Measurements from ENCODE around the gene NKPD1. TPM values are rescaled to one million over a fixed set of nuclear protein-coding genes. Genes with fewer than 3 reads are reported as not detected.

Gene NKPD1
- total and polyA plus RNA-seq, 9 of the 15 experiments (the other 6 are each of a cell fraction or from before 2014, with no cell fraction given), result 0.03 to 0.09 (median 0.04) TPM; not detected in 5

- TF ChIP-seq VEZF1 (CRISPR knock-in tag; IDR thresholded peaks at IDR 0.05) (peak; percentile 53), KLF10 (CRISPR knock-in tag; IDR thresholded peaks at IDR 0.05) (no peak), GATA2 (CRISPR knock-in tag; IDR thresholded peaks at IDR 0.05) (no peak), ZNF263 (CRISPR knock-in tag; IDR thresholded peaks at IDR 0.05; ENCODE audit: borderline replicate concordance) (no peak), ZNF511 (CRISPR knock-in tag; IDR thresholded peaks at IDR 0.05) (no peak), ZNF592 (IDR thresholded peaks at IDR 0.05) (no peak), XRCC3 (IDR thresholded peaks at IDR 0.05) (no peak), ZC3H11A (IDR thresholded peaks at IDR 0.05; ENCODE audit: low read depth, low read length) (no peak), SMARCB1 (IDR thresholded peaks at IDR 0.05; ENCODE audit: insufficient read length, low read depth) (no peak), ZEB2 (IDR thresholded peaks at IDR 0.05) (no peak), NR2C1 (IDR thresholded peaks at IDR 0.05) (no peak; the same call in 1 of the 2 replicates), NR2C1 (tag; IDR thresholded peaks at IDR 0.05) (peak; percentile 81), ZNF639 (CRISPR knock-in tag; conservative IDR thresholded peaks at IDR 0.05 in 1 of 2, IDR thresholded peaks at IDR 0.05 in 1 of 2) (no peak), L3MBTL2 (IDR thresholded peaks at IDR 0.05) (peak; percentile 41; the same call in 1 of the 2 replicates), ZBTB12 (CRISPR knock-in tag; IDR thresholded peaks at IDR 0.05) (no peak), FUS (optimal IDR thresholded peaks at IDR 0.05; ENCODE audit: low read depth, low read length) (no peak), SREBF1 (IDR thresholded peaks at IDR 0.05; ENCODE audit: borderline replicate concordance, low read depth, low read length) (no peak)
Measured at GRCh38 chr19:45154064-45154827, 6.5 kb downstream of the NKPD1 start (continued).

Measured in K562 (cell line).